SIG-M5 treated with dmso at 0.1 percent for 504 hours (cell line): ENCODE measurements around the gene MBNL3.
"Not testable (repeated sequence)": the region's sequence is repeated elsewhere in the genome, so short reads cannot be mapped to it uniquely, and the experiment has no call there.

Source experiments
- DNase-seq: peaks from one replicate; lab custom pipeline; 2025; ENCODE audit not compliant: unreplicated experiment; lab: John Stamatoyannopoulos, UW

MBNL3 gene

DNA sequence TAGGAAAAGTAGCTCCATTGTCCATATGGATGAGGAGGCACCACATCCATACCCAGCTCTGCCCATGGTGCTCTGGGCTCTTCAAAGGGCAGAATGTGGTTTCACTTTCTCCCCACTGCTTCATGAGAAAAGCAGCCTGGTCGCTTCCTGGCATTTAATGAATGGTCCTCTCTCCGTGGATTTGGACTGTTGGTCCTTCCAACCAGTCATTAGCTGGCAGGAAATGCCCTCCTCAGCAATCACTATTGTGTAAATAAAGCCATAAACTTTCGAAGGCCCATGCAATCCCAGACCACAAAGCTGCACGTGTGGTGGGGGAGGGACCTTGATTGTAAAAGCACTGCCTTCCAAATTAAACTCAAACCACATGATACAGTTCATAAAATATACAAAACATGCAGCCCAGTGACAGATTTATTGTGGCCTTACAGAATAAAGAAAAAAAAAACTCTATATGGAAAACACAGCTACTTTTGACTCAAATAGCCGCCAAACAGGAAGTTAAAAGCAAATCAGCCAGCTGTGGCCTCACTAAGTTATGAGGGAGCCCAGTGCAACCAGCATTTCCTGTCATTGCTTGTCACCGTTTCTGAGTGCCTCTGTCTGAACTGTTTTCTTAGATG lies 8.1 kb downstream of the MBNL3 start:
- peak; percentile 78 for DNase-seq

DNA sequence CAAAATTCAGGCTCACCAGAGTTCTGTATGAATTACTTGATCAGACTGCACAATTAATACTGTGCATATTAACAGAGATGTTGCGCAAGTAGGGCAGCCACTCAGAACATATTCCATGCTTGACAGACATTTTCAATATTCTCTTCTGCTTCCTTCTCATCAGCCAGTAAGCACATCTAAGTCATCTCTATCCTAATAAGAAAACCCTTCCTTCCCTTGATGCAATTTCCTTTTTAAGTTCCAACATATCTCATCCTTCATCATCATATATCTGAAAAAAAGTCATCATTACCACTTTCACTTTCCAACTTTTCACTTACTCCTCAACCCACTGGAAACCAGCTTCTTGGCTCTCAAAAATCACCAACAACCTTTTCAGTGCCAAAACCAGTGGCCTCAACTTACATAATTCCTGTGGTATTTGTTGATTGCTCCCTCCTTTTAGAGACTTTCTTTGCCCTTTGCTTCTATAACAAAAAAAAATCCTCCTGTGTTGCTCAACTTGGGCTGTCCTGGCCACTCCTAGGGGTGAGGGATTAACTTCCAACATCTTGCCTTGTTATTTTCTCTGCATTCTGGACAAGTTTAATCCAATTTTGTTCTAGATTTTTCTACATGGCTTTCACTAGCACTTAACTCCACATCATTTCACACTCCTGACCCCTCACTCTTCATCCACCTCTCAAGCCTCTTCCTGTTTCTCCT lies 14.1 kb downstream of the MBNL3 start:
- DNase-seq = peak; percentile 13

DNA sequence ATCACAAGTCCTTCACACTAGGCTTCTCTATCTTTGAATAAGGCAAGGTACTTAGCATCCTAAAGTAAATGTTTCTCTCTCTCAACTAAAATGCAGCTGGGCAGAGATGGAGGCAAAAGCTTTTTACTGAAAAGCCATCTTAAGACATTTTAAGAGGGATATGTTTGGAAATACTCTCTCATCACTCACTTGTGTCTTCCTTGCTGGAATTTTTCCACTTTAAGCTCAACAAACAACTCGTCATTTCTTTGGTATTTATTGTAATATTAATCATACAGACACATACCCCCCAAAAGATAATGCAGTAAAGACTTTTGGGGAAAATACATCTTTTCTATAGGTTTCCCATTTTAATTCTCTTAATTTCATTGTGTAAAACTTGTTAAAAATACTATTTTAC lies 16.4 kb downstream of the MBNL3 start:
- no peak for DNase-seq

DNA sequence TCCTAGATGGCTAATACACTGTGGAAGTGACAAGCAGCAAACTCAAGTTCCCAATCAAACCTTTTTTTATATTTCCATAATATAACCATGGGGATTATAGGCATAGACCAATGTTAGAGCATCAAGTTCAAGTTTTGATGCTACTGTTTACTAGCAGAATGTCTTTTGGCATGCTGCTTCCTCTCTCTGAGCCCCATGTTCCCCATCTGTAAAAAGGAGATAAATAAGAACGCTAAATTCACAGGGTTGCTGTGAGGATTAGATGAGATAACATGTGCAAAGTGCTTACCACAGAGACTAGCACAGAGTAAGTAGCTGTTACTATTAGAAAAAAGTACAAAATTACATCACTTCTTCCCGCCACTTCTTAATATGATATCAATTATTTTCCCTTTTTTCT lies 18.0 kb downstream of the MBNL3 start:
- DNase-seq = no peak

DNA sequence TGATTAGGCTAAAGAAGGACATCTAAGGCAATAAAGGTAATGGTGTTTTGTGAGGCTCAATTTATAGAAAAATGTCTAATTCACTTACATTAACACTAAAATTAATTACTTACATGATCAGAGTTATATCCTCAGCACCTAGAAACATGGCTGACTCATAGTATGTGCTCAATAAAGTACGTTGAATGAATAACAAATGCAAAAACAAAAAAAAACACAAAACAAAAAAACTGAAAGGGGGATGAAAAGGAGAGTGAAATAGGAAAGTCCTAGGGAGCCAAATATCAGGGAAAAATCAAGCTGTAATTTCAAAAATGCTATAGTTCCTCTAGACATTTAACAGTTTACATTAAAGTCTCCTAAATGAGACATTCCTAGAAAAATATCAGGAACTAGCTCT lies 18.7 kb downstream of the MBNL3 start:
- DNase-seq = no peak

DNA sequence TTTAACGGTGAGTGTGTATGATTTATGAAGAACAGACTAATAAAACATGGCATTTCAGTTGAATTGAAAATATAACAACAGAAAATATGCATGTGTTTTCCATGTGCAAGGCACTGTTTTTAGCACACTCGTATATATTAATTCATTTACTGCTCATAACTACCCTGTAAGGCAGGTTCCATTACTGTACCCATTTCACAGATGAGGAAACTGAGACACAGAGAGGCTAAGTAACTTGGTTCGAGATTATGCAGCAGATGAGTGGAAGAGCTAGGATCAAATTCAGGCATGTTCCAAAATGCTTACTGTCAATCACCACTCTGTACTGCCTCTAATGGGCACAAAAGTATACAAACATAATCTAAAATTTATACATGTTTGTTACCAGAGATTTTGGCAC lies 20.4 kb downstream of the MBNL3 start:
- no peak for DNase-seq

DNA sequence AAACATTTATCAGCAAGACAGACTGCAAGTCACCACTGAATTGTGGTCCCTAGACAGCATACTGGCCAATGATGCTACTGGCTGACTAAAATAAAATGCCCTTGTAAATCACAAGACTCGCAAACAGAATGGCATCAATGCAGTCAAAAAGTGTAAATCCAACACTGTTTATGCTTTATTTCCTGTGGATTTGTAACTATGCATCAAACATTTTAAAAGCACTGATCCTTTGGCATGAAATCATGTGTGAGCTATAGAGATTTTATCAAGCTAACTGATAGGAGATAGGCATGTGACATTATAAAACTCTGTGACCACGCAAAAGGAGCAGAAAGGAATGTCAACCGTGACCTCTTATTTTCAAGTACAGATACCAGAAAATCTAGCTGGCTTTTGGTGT lies 20.8 kb downstream of the MBNL3 start:
- DNase-seq = no peak

DNA sequence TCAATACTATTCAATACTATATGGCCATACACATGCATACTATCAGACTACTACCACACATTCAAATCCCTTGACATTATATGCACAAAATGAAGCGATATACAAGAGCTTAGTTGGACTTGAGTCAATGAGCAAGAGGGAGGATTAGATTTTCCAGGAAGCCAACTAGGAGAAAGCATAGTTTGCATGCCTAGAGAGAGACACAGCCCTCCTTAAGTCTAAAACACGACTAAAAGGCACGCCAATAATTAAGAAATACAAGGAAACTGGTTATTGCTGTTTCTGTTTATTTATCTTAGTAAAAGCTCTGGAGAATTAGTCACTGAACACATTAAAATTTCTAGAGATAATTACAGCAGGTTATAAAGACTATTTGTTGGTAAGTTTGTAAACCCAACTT lies 21.8 kb downstream of the MBNL3 start:
- no peak for DNase-seq

DNA sequence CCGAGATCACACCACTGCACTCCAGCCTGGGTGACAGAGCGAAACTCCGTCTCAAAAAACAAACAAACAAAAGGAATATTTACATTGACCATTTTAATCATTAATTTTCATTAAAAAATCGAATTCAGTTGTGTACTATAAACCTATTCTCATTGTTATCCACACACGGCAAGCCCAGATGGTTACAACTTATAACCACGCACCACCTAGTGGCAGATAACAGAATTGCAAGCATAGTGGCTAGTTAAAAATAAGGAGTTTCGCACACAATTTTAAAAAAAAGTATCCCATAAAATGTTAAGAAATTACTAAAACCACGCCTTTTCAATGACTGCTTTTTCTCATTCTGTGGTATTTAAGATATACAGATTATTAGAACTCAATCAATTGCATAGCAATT lies 25.4 kb downstream of the MBNL3 start:
- DNase-seq = peak; percentile 3

DNA sequence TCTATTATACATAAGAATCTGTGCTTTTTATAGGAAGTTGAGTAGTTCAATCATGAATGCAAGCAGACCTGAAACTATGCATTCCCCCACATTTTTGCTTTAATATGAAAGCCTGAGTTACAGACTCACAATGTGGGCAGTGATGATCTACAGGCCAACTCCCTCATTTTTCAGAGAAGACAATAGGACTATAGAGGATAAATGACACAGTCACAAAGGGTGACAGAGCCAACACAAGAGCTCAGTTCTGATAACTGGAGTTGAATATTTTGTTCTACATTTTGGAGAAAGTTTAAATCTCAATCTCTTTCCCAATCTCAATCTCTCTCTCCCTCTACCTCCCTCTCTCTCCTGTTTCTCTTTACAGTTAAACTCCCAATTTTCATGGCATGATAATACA lies 27.0 kb downstream of the MBNL3 start:
- DNase-seq = no peak

DNA sequence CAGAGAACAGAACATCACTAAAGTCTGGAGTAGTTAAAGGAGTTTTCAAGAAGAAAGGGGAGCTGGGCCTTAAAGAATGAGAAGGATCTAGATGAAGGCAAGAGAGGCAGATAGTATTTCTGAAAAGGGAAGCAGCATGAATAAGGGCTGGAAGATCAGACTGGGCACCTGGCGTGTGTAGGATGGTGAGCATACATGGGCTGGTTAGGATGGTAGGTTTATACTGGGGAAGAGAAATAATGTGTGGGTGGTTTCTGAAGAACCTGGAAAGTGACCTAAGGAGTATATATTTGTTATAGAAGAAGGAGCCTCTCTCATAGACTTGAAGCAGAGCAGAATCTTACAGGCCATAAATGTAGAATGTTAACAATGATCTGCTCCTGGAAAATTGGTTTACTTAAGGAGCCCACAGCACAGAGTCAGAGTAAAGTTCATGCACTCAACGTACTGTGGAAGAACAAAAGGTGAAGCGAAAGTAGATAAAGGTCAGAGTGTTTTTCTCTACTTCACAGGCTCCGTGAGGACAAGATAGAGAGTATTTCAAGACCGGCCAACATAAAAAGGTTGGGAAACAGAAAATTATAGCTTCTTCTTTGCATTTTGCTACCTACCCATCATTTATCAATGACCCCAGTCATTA lies 35.8 kb downstream of the MBNL3 start:
- no peak for DNase-seq

DNA sequence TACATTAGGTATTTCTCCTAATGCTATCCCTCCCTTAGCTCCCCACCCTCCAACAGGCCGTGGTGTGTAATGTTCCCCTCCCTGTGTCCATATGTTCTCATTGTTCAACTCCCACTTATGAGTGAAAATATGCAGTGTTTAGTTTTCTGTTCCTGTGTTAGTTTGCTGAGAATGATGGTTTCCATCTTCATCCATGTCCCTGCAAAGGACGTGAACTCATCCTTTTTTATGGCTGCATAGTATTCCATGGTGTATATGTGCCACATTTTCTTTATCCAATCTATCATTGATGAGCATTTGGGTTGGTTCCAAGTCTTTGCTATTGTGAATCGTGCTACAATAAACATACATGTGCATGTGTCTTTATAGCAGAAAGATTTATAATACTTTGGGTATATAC lies 42.9 kb downstream of the MBNL3 start:
- DNase-seq = not testable (repeated sequence)

DNA sequence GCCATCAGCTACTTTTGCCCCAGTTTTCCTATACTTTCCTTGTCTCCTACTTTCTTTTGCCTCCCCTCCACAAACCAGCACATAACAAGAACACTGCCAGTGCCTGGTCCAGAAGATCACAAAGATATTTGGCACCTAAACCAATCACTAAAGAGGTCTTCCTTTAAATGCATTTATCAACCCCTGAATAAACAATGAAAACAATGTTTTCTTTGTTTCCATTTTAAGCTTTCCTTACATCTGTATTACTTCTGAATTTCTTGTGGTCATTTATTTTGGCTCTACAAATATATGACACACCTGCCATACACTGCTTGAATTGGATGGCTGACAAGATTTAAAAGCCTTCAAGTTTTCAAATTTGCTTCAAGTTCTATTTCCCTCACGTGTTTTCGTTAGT lies 43.9 kb downstream of the MBNL3 start:
- DNase-seq = no peak

DNA sequence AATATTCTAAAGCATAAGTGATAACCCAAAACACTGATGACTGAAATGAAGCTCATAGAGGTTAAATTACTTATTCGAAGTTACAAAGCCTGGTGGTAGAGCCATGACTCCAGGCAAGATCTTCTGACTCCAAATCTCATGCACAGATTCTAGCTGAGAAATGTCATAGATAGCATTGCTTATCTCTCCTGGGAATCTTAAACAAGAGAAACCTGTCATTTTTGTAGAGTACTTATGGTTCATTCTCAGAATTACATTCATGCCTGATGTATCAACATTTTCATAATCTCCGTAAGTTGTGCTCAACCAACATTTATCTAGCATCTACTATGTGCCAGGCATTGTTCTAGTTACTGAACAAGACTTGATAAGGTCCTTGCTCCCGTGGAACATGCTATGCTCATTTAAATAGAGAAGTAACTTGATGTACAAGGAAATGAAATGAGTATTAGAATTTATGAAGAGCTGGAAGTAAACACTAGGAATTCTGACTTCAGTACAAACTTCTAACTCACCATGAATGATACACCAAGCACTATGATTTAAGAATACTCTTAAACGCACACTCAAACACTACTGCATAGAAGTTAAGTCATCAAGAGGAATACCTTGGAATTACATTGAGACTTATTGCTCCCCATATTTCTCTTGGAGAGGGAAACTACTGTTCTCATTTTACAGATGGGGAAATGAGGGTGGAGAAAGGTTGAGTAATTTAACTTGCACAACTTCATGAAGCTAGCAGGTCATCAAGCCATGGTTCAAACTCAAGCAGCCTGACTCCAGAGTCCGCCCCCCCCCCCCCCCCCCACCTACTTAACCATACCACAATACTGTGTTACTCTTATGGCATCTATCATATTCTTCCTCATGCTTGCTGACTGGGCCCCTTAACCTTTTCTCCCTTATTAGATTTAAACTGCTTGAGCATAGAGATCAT lies 45.4 kb downstream of the MBNL3 start:
- peak; percentile 57 for DNase-seq

DNA sequence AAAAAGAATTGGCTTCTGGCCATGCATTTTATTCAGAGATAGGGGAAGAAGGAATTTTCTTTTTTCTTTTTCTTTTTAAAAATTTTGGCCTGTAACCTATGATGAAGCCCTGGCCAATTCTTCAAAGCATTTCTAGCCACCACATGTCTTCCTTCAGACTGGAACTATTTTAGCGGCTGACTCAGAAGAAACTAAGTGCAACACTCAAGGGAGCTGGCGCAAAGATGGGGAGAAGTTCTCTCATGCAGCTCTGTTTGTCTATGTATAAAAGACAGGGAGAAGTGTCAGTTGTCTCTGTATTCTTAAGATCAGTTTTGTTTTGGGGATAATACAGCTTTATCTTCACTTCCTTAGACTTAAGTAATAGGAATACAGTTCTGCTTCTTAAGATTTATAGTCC lies 46.1 kb downstream of the MBNL3 start:
- no peak for DNase-seq

DNA sequence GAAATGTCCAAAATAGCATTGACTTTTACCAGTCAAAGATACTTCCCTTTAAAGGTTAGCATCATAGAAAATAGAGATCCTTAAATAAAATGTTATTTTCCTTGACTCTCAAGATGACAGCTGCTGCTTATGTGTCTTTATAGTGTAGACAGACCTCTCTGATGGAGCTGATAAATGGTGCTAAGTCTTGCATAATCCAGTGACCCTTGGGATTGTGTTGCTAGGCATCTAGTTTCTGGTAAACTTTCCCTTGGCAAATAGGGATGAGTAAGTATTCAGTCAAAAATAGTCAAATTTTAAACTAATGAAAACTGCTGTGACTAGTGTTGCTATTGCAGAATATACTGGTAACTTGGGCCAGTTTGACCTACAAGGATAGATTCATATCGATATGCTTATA lies 53.6 kb downstream of the MBNL3 start:
- no peak for DNase-seq

DNA sequence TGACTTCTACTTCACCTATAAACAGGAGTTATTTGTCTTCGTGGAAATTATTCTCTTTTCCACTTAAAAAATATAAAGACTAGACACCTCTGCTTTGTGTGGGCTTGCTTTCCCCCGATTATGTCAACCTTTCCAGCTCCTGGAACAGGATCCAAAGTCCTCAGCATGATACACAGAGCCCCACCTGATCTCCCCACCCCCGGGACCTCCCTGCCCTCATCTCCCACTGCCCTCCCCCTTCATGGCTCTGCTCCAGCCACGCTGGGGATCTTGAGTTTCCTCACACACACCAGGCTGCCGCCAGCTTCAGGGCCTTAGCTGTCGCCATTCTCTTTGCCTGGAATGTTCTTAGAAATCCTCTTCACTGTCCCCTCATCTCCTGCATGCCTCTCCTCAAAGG lies 55.3 kb downstream of the MBNL3 start:
- no peak for DNase-seq

DNA sequence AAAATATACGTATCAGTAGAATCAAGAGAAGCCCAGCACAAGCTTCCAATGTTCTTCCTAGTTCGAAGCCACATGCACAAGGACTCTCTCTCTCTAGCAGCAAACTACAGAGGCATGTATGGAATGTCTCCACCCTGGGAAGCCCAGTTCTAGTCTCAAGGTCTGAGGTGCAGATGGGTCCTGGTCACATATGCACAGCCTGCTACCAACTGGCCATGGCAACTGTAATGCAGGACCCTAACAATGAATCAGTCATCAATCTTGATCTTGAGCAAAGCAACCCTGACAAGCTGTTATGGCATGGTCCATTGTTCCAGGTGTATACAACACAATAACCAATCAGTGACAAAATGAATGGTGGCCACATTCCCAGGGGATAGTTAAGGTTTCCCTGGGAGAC lies 55.8 kb downstream of the MBNL3 start:
- no peak for DNase-seq

DNA sequence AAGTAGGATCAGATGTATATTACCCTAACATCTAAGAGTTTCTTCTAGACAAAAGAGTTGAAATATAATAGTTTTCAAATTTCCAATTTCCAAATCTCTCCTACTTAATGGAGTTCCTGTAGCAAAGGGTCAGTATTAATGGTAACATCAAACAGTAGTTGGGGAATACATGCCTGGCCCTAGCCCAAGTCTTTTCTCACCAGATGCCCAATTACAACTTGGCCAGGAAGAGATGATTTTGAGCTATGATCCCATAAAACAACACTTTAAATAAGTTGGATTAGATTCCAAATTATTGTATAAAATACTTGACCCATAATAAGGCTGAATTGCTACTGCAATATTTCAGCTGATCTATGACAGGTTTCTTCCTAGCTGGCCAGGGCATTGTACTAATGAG lies 59.9 kb downstream of the MBNL3 start:
- no peak for DNase-seq

DNA sequence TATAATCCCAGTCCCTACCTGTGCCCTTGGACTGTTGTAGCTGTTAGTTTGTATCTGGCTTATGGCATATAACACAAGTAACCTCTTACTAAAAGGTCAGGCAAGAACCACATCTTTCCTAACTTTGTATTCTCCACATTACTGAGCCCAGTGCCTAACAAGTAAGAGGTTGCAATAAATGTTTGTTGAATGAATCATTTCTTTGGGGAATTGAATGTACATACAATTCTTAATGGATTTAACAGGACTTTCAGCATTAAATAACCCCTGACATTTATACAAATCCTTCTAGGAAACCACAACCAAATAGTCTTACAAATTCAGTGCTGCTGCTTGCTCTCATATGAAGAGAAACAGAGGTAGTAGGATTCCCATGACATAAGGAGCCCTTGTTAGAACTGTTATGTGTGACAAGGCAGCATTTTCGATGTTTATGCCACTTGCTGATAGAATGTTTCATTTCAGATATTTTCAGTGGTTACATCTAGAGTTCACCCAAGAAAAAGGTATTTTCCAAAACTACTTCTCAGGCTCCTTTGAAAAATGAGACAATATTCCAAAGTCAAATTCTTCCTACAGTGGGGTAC lies 62.0 kb downstream of the MBNL3 start:
- no peak for DNase-seq

DNA sequence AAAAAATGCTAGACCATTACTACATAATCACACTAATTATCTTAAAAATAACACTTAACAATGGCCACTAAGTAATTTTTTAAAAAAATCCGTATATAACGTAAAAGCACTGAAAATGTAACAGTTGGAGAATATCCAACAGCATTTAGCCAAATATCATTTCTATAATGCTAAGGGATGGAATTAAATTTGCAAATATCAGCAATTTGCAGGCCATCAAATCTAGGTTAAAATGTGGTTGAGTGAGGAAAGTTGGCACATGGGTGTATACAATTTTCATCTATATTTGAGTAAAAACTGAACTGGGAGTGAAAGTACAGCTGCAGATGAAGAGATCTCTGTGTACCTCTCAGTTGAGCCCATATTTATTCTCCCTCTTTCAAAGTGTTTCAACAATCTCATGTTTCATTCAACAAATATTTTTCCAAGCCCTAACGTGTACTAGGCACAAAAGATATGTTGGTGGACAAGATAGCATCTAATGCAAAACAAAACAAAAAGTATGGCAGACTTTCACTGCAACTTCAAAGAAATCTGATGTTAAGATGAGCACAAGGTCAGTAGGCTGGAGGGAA lies 63.0 kb downstream of the MBNL3 start:
- DNase-seq = no peak
